ENCODE measurements around the gene BPIFB2.
A peak's percentile ranks its signal among the peaks of the same experiment; 100 is the strongest.
"Not testable (repeated sequence)": the region's sequence is repeated elsewhere in the genome, so short reads cannot be mapped to it uniquely, and the experiment has no call there.

Gene BPIFB2

GRCh38 chr20:32970115-32970972 lies 37.2 kb upstream of the BPIFB2 start:
- FAIRE-seq (no peak), DNase-seq (ENCODE audit: extremely low spot score, insufficient read length, low read depth) (no peak)

DNA sequence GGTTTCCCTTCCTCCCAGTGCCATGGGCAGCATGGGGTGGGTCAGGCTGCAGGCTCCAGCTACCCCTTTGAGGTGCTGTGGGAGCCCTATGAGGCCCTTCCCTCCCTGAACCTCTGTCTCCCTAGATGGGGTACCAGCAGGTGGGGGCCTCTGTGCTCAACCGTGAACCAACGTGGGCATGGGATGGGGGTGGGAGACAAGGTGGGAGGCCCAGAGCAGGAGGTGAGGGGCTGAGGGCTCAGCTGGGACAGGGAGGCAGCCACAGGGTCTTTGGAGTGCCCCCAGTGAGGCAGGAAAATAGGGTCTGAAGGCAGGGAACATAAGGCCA lies 36.6 kb upstream of the BPIFB2 start:
- FAIRE-seq, result no peak
- DNase-seq (ENCODE audit: extremely low spot score, insufficient read length, low read depth), result no peak

DNA sequence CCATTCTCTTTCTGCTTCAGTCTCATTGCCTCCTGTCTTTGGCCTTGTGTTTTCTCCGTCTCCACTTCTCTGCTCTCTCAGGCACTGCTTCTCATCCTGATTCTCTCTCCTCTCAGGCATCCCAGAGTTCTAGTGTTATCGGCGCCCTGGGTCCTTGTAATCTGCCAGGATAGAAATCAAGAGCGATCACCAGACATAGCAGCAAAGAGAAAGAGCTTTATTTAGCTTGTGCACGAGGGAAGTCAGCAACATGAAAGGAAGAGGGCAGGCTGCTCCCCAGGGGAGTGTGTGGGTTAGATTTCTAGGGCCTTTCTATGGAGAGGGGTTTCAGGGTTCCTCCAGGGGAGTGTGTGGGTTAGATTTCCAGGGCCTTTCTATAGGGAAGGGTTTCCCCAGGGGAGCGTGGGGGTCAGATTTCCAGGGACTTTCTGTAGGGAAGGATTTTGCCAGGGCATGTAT lies 35.8 kb upstream of the BPIFB2 start:
- DNase-seq (ENCODE audit: extremely low spot score, insufficient read length, low read depth) (no peak), FAIRE-seq (no peak)

GRCh38 chr20:32972181-32973076 lies 35.1 kb upstream of the BPIFB2 start:
- DNase-seq (ENCODE audit: extremely low spot score, insufficient read length, low read depth), result peak; percentile 68
- peak; percentile 94 for FAIRE-seq

GRCh38 chr20:32973077-32973717 lies 34.3 kb upstream of the BPIFB2 start:
- DNase-seq (ENCODE audit: extremely low spot score, insufficient read length, low read depth), result no peak
- no peak for FAIRE-seq

DNA sequence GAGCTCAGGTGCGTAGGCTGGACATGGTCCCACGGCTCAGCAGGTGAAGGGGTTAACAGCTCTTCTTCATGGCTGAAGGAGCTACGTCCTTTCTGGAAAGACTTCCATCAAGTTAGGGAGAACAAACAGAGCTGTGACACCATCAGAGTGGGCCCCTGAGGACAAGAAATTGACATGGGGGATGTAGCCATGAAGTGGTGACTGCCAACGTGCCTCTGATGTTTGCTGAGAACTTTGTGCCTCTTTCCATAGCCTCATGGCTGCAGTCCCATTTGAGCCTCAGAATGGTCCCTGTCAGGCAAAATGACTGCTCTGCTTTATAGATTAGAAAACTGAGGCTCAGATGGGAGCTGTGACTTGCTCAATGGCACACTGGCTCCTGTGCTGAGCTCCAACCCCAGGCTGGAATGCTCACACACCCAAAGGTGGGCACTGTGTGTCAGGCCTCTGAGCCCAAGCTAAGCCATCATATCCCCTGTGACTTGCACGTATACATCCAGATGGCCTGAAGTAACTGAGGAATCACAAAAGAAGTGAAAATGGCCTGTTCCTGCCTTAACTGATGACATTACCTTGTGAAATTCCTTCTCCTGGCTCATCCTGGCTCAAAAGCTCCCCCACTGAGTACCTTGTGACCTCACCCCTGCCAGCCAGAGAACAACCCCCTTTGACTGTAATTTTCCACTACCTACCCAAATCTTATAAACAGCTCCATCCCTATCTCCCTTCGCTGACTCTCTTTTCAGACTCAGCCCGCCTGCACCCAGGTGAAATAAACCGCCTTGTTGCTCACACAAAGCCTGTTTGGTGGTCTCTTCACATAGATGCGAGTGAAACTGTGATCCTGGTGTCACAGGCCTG lies 33.1 kb upstream of the BPIFB2 start:
- not testable (repeated sequence) for FAIRE-seq; DNase-seq (ENCODE audit: extremely low spot score, insufficient read length, low read depth)

DNA sequence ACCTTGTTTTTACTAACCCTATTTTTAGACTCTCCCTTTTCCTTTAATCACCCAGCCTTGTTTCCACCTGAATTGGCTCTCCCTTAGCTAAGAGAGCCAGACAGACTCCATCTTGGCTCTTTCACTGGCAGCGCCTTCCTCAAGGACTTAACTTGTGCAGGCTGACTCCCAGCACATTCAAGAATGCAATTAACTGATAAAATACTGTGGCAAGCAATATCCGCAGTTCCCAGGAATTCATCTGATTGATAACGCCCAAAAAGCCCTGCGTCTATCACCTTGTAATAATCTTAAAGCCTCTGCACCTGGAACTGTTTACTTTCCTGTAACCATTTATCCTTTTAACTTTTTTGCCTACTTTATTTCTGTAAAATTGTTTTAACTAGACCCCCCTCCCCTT lies 32.4 kb upstream of the BPIFB2 start:
- DNase-seq (ENCODE audit: extremely low spot score, insufficient read length, low read depth); FAIRE-seq: not testable (repeated sequence)

DNA sequence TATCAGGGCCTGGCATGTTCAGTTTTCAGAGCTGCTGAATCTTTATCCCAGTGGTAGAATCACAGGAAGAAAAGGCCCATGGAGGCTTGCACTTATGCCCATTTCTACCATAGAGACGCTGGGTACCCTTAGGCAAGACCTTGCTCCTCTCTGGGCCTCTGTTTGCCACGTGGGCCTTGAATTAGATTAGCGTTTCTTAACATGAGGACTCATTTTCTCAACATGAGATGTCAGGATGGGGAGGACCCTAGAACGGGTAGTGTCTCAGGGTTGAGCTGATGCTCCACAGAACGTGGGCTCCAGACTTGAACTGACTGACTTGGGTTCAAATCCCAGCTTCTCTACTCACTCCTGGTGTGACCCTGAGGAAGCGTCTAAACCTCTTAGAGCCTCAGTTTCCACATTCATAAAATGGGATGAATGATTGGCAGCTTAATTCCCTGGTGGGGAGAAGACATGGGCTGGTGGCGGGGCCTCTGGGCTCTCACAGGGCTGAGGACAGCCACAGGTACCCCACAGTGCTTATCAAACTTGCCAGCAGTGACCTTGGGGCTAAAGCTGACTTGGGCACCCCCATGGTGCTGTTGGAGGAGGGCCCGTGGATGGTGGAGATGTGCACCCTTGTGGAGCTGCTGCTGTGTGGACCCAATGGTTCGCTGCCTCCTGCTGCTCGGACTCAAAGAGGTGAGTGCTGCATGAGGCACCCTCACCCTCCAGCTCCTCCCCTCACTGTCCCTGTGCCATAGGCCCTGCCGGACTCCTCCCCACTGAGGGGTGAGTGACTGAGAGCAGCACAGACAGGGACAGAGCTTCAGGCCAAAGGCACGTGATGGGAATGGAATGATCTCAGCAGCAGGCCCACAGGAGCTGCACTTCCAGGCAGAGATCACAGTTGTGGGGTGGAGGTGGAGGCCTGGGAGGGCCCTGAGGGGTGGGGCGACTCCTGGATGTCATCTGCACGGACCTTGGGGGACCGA lies 31.5 kb upstream of the BPIFB2 start:
- no peak for FAIRE-seq

GRCh38 chr20:32976746-32977145 lies 30.8 kb upstream of the BPIFB2 start:
- FAIRE-seq (no peak), DNase-seq (ENCODE audit: extremely low spot score, insufficient read length, low read depth) (no peak)

More for the DNA sequence above, 31.5 kb upstream of the BPIFB2 start:
- no peak for DNase-seq (ENCODE audit: extremely low spot score, insufficient read length, low read depth)

GRCh38 chr20:32977281-32978008 lies 30.1 kb upstream of the BPIFB2 start:
- FAIRE-seq, result no peak
- DNase-seq (ENCODE audit: extremely low spot score, insufficient read length, low read depth), result no peak

DNA sequence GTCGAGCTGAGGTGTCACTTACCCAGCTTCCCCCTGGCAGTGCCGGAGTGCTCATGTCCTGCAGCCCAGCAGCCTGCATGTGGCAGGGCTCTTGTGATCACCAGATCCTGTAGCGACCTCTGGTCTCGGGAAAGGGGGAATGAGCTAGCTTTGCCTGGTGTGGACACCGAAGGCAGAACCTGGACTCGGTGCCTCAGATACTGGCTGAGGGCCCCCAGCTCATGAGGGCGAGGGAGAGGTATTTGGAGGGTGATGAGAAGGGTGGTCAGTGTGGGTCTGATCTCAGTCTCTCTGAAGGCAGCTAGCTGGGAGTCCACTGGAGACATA lies 29.5 kb upstream of the BPIFB2 start:
- no peak for FAIRE-seq

DNA sequence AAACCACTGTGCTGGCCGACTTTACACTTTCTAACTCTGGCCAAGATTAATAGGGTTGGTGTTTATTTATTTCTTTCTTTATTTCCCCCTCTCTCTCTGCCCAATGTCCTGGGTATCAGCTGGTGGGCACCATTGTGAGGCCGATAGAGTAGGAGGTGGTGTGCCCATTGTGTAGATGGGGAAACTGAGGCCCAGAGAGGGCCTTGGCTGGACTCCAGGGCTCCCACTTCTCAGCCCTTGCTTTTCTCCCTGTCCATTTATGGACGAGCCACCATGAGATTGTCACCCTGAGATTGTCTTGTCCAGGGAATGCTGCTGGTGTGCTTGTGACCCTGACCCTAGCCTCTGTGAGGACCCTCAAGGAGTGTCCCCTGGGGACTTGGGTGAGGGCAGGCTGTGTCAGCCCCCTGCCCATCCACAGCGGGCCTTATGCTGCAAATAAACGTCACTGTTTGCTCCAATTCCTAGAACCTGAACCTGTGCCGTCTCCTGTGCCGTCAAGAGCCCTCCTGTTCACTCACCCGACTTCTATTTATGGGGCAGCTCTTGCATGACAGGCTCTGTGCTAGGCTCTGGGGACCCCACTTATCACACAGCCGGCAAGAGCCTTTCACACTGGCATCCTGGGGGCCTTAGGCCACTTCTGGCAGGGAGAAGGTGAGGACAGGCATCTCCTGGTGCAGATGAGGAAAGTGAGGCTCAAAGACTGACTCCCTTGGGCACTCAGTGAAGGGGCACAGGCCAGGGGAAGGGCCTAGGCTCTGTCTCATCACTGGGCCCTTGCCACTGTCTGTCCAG lies 28.1 kb upstream of the BPIFB2 start:
- DNase-seq (ENCODE audit: extremely low spot score, insufficient read length, low read depth), result no peak
- no peak for FAIRE-seq

More for the DNA sequence above, 29.5 kb upstream of the BPIFB2 start:
- no peak for DNase-seq (ENCODE audit: extremely low spot score, insufficient read length, low read depth)

- DNase-seq (ENCODE audit: extremely low spot score, insufficient read length, low read depth) (no peak), FAIRE-seq (no peak)
Observed at GRCh38 chr20:32980131-32980941, 27.2 kb upstream of the BPIFB2 start.

- DNase-seq (ENCODE audit: extremely low spot score, insufficient read length, low read depth), result no peak
- FAIRE-seq, result no peak
Observed at GRCh38 chr20:32980990-32981389, 26.5 kb upstream of the BPIFB2 start.

GRCh38 chr20:32982617-32983458 lies 24.7 kb upstream of the BPIFB2 start:
- FAIRE-seq (no peak), DNase-seq (ENCODE audit: extremely low spot score, insufficient read length, low read depth) (no peak)
